GM19397 (cell line): ENCODE results near the gene FANCI.
A peak's percentile ranks its signal among the peaks of the same experiment; 100 is the strongest.

Experiments
- ATAC-seq: cut with Tn5 transposase; IDR thresholded peaks from one replicate; pipeline ENCODE4 v1.9.1; 2021; ENCODE audit warnings: mild to moderate bottlenecking, moderate library complexity; ENCODE audit not compliant: unreplicated experiment

Gene FANCI

DNA sequence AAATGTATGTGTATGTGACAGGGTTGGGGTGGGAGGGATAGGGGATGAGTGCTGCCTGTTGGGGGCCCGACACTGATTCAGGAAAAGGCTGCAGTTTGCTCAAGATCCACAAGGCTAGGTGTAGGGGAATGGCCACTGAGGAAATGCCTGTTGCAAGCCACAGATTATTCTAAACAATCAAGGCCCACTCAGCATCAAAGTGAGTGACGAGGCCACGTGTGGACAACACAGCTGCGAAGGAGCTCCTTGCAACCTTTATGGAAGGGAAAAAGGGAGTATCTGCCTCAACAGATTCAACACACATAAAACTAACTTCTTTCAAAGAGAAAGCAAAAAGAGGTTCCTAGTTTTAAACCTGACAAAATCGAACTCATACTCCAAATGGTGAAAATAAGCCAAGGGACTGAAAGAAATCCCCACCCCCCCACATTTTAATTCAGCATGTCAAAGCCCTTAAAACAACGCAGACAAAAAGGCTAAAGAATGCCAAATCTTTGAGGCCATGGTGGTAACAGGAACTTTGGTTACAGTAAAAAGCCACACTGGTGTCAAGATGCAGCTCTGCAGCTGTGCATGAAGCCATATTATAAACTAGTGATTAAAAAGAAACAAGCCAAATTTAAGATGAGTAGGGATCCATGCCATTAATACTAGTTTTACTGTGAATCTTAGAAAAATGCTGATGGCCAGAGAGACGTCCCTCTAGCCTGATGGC, 87.3 kb downstream of the FANCI start:
- ATAC-seq: no peak

DNA sequence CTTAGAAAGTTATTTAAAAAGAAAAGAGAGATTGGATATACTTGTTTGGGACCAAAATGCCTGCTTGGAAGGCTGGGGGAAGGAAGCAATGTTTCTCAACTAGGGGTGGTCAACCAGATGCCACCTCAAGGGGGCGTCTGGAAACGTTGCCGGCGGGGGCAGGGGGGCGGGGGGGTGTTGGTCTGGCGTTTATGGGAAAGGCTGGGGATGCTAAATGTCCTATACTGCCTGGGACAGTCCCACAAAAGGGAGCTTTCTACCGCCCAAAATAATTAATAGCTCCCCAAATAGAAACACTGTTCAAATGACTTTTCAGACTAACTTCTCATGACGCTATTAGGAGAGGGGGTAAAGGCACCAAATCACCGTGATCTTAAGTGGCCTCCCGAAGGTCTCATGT, 88.7 kb downstream of the FANCI start:
- ATAC-seq: no peak

DNA sequence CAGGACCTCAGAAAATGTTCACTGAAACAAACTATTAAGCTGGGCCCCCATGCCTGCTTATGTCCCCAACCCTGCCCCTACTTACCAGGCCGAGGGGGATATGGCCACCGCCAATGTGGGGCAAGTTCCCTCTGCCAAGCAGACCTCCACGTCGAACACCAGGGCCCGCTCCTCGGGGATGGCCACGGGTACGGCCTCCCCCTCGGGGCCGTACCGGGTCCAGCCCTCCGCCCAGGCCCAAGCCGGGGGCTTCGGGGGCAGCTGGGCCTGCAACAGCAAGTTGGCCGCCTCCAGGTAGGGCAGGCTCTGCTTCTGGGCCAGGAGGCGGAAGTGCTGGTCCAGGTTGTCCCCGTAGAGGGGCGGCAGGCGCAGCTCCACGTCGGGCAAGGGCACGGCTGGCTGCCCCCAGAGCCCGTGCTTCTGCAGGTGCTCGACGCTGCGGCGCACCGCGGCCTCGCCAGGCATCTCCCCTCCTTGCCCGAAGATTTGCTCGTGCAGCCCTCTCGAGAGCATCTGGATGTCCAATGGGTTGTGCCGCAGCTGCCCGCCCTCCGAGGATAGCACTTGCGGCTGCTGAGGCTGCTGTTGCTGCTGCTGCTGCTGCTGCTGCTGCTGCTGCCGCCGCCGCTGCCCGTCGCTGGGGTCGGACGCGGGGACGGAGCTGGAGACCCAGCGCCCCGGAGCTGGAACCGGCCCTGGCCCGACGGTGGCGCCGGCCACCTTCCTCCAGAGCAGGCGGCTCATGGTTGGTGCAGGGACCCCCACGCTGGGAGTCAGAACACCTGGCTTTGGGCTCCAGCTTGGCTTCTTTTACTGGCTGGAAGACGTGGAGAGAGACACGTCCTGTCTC, 89.5 kb downstream of the FANCI start:
- no peak for ATAC-seq

DNA sequence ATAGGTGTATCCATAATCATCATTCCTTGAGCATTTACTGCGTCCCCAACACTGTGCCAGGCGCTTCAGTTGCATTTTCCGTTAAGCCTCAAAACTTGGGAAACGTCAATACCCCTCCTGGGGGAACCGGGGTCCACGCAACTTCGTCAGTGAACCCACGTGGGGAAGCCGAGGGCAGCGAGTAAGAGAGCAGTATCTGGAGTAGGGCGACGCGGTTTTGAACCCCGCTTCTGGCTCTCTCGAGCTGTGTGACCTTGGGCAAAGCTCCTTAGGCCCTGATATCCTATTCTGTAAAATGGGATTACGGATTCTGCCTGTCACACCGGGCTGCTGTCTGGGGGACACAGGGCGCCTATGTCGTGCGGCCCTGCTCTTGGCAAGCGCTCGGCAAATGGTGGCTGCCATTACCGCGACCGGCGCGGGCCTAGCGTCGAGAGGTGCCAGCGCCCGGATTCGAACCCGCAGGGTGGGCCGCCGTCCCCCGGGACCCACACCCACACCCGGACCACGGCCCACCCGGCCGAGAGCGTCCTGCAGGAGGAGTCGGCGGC, 90.3 kb downstream of the FANCI start:
- no peak for ATAC-seq

DNA sequence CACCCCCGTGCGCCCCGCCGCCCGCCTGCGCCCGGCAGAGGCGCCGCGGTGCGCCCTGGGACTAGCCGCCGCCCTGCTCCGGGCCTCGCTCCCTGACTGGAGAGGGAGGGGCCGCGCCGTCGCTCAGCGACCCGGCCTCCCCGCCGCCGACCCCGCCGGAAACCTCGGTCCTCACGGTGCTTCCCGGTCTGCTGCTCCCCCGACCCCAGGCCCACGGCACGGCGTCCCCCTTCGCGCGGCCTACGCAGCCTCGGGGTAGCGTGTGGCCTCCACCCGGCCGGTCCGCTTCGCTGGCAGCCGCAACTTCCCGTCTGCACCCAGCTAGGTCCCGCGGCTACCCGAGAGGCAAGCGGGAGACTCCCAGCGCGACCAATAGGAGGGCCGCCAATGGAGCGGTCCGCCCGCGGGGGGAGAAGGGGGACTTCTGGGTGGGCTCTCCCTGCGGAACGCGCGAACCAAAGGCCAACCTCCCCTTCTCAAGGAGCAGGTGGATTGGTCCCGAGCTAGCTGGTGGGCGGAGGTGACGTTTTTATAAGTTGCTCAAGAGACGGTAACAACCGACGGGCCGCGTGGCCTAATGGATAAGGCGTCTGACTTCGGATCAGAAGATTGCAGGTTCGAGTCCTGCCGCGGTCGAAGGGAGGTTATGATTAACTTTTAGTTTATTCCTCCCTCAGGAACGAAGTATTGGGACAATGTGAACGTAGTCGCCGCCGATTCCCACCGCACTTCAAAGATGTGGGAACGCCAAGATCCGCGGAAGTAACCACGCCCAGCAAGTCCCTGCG, 90.9 kb downstream of the FANCI start, which contains the start of gene POLG:
POLG (minus strand) TSS at position 315 of the 788 bp plus-strand sequence. CDS start 1,070 bp downstream, outside the sequence.
- ATAC-seq: peak; percentile 91

DNA sequence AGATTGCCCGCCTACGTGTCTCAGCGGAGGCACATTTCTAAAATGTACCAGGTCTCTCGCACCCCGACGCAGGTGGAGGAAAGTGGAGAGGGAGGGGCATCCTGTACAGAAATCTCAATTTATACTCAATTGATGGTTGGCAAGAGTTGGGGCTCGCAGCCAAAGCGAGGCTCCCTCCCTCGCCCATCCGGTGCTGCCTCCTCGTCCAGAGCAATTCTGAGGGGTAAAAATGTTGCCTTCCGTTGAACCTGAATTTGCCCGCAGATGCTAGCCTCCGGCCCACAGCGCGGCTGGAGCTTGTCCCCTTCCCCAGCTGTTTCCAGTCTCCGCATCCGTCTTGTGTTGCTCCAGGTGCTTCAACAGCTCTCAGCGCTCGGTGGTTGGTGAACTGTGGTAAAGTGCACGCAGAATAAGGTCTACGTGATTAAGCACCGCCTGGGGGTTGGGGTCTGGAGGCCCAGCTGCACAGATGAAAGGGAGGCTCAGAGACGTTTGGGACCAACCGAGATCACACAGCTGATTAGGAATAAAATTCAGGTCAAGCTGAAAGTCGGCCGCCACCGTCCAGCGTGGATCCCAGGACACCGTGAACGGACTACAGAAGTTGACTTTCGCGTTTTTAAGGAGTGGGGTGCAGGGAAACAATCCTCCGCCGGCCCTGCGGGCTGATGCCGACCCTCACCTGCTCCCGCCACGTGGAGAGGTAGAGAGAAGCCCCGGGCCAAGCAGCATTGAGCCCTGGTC, 91.7 kb downstream of the FANCI start:
- ATAC-seq: no peak

DNA sequence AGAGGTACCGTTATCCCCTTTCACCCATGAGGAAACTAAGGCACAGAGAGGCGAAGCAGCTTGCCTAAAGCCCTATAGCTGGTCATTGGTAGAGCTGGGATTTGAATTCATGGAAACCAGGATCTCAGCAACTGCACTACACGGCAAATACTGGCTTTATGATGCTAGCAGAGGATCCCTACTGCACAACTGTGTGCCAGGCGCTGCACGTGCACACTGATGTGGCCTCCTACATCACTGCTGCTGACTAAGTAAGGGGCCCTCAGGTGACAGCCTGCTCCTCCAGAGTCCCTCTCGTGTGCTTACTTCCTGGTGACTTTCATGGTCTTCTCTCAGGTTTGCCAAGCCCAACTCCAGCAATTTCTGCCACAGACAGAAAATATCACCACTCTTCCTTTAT, 94.3 kb downstream of the FANCI start:
- ATAC-seq: no peak

DNA sequence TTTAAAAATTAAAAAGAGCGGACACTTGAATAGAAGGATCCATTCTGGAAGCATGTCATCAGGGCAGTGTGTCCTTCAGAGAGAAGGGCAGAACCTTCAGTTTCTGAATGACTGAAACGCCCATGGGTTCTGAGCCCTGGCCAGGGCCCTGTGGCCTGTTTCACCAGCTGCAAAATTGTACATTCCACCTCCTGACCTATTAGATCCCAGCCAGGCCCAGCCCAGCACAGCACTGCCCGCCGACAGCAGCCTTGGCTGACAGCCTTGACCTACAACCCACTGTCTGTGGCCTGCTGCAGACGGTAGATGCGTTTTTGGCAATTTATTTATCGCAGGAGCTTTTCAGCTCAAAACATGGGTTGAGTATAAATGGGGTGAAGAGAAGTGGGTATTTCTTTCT, 96.8 kb downstream of the FANCI start:
- no peak for ATAC-seq

DNA sequence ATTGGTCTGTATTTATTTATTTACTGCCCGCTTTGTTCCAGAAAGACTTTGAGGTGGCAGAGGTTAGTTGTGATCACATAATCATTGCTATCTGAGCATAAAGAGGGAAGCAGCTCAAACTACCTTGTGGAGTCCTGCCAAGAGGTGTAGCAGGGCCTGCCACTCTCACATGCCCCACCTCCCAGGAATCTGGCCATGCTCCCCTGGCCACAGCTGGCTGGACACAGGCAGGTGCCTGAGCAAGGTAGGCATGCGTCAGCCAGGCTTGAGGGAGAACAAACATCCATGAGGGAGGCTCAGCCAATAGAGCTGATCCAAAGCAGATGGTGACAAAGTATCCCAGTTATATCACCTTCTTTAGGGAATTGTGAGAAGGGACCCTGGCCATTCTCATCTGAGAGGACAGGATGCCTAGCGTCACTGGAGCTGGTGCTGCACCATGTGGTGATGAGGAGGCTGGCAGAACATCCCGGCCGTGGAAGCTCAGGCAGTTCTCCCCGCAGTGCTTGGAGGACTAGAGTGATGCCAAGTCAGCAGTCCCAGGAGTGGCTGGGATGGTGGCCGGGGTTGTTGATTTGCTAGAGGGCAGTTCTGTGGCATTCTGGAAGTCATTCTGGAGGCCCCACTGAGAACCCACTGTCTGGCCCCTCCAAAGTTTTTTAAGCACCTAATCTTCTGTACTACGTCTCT, 97.7 kb downstream of the FANCI start:
- no peak for ATAC-seq

DNA sequence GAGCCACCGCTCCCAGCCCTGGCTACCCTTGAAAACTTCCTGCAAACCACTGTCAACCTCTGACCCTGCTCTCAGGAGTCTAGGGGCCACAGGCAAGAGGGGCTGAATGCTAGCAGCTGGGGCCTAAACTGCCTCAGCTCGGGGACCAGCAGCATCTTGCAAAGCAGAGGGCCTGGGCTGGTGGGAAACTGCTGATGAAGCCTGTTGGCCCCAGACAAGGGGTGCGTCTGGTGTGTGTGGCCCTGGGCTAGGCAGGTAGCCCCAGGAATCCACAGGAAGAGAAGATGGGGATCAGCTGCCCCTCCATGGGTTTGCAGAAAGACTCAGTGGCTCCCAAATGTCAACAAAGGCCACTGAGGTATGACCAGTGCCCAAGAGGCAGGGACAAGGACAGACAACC, 99.1 kb downstream of the FANCI start:
- ATAC-seq: no peak

DNA sequence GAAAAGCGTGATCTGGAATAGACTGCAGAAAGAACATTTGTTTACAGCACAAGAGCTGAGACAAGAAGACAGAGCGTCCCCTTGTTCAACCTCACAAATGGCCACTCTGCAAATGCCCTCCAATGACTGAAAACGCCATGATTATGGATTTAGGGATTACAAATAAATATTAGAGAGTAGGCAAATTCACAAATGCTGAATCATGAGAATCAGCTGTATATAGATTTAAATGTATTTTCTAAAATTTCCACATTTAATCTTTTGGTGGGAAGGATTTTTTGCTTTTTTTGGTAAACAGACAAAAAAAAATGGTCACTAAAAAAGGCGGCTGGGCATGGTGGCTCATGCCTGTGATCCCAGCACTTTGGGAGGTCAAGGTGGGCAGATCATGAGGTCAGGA, 101.5 kb downstream of the FANCI start:
- ATAC-seq: no peak

DNA sequence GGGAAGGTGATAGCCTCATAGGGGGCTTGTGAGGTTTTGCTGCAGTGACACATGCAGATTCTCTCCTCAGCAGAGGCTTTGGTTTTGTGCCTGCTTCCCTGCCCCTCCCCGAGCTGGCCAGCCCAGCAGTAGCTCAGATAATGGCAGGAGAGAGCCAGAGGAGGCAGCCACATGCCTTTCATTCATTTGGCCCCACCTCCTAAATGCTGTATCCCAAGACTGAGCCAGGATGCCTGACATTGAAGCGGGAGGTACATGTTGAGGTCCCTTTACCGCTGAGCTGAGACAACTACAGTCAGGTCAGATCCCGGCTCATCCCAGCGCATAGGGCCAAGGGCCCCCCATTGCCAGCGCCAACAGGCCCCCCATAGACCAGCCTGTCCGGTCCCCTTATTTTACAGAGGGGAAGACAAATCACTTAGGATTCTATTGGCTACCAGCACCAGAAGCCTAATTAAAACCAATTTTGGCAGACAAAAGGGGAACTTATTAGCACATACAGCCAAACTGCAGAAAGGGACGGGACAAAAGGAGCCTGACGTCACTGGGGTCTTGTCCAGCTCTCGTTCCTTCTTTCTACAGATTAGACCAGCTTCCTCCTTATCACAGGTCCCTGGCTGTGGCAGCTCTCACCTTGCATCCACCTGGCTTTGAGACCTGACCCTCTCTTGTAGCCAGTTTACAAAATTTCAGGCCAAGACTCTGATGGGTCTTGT, 102.9 kb downstream of the FANCI start:
- ATAC-seq: no peak

DNA sequence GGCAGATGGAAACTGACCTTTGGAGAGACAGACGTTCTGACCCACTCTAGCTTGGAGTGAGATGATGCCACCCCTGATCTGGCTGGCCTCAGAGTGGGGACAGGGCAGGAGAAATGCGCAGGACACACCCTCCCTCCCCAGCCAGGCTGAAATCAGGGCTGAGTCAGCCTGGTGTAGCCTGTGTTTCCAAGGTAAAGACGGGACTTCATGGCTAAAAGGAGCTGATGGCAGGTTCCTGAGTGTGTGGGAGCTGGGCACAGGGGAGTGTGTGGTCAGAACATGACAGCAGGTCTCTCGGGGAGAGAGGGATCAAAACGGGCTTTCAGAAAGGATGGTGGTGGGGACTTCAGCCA, 105.4 kb downstream of the FANCI start:
- ATAC-seq: no peak

DNA sequence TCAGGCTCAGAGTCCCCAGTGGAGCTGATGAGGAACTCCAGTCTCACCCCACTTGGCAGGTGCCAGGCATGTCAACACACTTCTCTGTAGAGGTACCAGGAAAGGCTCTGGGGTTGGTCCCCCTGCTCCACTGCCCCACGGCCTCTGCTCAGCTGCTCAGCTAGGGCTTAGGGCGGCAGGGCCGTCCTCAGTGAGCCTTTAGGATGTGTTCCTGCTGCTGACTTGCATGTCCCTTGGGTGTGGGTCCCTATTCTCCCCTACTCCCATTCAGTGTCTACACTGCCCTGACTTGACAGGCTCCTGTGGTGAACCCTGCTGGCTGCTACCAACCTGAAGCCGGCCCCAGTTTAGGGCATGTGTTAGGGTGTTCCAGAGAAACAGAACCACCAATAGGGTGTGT, 108.7 kb downstream of the FANCI start:
- no peak for ATAC-seq

DNA sequence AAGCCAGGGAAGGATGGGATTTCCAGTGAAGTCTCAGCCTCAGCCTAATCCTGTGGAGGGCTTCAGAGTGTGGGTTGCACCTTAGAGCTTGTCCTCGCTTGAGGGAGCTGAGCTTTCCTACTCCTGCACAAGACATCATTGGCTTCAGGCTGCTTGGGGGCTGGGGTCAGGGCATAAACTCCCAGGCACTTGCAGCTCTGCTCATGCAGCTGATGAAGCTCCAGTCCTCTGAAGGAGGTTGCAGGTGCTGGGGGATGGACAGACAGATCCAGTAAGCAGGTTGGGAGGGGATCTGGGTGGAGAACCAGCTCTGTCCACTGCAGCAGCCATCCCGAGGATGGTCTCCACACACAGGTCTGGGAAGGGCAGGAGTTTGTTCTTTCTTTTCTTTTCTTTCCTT, 110.2 kb downstream of the FANCI start:
- no peak for ATAC-seq

DNA sequence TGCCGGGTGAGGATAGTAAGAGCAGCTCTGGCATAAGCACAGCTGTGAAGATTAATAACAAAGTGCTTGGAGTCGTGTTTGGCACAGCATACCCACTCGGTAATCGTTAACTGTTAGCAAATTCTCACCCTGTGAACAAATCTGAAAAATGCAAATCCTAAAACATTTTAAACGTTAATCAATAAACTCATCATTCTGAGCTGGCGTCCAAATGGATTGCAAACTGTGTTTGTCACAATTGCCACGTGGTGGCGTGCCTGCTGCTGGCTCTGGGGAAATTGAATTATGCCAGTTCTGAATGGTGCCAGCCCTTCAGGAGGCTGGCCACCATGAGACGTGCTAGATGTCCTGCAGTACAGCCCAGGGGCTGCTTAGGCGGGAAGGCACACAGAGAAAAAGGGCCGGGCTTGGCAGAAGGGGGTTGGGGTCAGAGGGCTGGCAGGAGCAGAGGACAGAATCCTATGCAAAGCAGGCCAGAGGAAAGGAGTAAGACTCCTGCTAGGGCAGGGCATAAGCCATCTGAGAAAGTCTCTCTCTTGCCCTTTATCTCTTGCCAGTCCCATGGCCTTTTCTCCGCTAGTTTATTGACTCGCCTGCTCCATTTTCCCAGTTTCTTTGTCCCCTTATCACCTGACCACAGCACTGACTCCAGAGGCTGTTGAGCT, 113.0 kb downstream of the FANCI start:
- no peak for ATAC-seq

DNA sequence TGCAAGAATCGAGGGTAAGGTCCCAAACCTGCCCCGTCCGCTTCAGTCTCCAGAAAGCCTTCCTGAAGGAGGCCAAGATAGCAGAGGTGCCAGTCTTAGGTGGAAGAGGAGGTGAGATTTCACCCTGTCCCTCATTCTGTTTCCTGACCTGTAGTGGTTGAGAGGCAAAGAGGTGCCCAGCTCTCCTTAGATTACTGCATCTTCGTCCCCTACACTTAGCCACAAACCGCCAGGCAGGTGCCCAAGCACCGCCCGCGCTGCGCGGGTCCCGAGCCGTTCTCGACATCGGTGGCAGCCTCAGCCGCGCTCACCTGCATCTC, 114.6 kb downstream of the FANCI start:
- peak; percentile 9 for ATAC-seq

DNA sequence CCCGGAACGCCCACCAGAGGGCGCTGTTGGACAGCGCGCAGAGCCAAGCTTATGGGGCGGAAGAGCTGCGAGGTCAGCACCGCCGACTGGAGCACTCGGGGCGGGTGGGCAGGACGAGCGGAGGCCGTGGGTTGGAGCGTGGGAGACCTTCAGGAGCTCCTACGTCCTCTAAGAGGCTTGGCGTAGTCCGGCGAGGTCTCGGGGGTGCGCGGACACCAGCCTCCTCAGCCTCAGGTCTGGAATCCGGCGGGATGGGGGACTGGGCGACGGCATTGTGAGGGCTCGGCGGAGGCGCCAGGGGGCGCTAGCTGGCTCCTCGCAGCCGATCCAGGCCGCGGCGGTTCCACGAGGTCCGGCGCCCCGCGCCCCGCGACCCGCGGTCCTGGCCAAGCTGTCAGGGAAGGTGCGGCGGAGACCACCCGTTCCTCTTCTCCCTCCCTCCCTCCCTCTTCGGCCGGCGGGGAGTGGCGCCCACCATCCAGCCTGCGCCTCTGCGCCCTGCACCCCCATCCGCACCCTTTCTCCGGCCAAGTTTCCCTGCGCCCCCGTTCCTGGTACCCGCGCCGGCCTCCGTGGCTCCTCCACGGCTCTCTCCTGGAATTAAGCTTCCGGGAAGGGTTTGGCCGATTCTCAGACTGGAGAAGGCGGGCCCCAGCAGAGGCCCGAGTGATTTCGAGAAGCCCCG, 115.1 kb downstream of the FANCI start:
- peak; percentile 85 for ATAC-seq
